ENCODE measurements around the gene SNX30.
"Not testable (repeated sequence)": the region's sequence is repeated elsewhere in the genome, so short reads cannot be mapped to it uniquely, and the experiment has no call there.

The SNX30 gene, protein sequence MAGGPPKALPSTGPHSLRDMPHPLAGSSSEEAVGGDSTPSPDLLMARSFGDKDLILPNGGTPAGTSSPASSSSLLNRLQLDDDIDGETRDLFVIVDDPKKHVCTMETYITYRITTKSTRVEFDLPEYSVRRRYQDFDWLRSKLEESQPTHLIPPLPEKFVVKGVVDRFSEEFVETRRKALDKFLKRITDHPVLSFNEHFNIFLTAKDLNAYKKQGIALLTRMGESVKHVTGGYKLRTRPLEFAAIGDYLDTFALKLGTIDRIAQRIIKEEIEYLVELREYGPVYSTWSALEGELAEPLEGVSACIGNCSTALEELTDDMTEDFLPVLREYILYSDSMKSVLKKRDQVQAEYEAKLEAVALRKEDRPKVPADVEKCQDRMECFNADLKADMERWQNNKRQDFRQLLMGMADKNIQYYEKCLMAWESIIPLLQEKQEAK

DNA sequence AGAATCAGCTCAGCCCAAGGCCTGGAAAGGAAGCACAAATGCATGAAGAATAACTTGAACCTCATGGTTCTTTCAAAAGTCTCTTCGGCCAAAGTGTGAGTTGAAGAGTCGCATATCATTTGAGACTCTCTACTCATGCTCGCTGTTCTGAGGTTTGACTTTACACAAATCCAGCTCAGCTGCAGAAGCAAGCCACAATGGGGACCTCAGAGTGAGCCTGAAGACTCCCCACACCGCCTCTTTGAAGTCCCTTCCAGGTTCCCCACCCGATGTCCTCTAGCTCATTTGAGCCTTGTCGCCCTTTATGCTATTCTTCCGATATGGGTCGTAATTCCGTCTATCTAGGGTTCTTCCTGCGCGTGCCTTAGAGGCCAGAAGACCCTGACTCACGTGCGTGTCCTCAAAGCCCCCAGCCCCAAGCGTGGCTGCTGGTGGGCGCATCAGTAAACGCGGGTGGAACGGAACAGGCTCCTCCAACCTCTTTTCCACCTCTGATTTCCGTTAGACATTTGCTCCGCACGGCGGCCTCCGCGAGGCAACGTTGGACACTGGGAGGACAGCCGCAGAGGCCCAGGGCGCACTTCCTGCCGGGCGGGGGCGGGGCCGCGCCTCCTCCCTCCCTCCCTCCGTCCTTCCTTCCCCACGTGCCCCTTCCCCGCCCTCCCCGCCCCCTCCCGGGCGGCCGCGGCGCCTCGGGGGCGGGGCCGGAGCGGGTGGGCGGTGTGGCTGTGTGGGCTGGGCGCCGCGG, at the start of gene SNX30:
Gene SNX30 (plus strand): TSS at position 745 of the 748 bp plus-strand sequence. CDS start 242 bp downstream, outside the sequence.
- peak; percentile 89 to 93 for DNase-seq

DNA sequence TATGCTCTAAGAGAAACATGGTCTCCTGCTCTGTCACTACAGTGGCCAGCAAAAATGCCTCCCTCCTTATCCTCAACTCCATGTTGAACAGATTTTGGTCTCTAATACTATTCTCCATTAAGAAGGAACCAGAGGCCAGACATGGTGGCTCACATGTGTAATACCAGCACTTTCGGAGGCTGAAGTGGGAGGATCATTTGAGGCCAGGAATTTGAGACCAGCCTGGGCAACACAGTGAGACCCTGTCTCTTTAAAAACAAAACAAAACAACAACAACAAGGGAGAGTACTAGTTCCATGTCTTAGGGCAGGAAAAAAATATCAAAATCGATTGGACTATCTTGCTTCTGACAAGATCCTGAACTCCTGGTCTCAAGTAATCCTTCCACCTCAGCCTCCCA, 47.3 kb upstream of the SNX30 start:
- no peak for DNase-seq

DNA sequence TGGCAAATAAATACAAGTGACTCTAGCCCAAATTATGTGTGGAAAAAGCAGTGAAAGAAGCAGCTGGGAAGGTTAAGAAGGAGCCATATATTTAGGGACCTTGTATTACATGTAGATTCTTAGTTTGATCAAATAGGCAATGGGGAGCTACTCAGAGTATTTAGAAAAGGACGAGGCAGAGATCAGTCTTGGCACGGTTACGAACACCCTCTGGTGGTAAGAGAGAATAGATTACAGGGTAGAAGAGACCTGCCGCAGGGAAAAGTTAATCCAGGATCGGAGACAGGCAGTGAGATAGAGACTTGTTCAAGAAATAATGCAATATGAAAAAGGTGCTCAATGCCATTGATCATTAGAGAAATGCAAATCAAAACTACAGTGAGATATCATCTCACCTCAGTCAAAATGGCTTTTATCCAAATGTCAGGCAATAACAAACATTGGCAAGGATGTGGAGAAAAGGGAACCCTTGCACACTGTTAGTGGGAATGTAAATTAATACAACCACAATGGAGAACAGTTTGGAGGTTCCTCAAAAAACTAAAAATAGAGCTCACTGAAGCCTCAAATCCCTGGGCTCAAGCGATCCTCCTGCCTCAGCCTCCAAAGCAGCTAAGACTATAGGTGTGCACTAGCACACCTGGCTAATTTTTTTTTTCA, 44.7 kb upstream of the SNX30 start:
- DNase-seq, result peak; percentile 61 to 81

DNA sequence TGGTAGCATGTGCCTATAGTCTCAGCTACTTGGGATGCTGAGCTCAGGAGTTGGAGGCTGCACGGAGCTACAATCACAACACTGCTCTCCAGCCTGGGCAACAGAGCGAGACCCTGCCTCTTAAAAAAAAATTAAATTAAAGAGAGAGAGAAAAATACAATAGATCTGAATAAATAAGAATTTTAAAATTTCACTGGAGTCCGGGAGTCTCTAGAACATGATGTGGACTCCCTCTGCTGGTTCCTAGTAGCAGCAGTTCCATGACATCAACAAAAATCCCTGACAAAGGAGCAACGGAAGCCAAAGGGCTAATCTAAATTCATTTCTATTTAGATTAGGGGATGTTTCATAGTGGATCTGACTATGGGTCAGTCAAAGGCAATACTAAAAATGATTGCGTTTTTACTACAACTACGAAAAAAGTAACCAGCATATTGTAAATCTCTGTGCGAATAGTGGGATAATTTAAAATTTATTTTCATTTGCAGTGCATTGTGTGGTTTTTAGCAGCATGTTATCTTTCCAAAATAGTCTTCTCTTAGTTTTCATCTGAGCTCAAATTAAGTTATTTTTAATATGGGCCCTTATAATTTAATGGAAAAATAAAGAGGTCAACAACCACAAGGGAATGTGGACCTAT, 39.4 kb upstream of the SNX30 start:
- peak; percentile 5 to 45 for DNase-seq

DNA sequence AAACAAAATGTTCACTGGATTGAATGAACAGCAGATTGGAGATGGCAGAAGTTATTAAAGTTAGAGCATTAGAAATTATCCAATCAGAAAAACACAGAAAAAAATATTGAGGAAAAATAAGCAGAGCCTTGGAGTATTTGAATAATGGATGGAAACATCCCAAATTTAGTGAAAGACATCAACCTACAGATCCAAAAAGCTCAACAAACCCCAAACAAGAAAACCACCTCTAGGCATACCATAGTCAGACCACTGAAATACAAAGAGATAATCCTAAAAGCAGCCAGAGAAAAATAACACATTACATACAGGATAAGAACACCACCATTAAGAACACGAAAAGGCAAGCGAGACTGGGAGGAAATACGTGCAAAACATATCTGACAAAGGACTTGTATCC, 37.9 kb upstream of the SNX30 start:
- no peak for DNase-seq

DNA sequence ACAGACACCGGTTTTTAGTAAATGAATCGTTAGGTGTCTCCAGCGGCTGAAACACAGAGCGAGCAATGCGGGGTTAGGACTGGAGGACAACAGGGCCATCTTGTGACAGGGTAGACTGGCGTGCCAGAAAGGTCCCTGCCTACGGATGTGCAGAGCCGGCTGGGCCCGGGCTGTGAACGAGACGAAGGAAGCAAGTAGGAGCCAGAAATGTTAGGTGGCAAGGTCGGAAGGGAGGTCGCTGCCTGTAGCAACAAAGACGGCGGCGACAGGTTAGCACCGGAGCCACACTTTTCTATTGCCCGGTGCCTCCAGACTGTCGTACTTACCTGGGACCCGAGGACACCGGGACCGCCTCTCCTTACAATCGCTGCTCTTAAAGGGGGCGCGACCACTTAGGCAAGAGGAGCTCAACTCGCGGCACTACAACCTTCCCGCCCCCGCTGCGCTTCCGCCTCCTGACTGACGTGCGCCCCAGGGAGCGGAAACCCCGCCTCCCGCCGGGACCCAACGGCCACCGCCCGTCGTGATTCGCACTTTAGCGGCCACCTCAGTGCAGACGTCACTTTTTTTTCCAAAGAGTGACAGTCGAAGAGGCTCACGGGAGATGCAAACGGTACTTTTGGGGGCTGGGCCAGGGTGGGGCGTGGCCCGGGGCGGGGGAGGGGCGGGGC, 32.8 kb upstream of the SNX30 start, which contains the start of gene INIP:
Gene INIP (minus strand): TSS at position 457 of the 671 bp plus-strand sequence. CDS start 1,632 bp downstream, outside the sequence.
- DNase-seq, result peak; percentile 99

DNA sequence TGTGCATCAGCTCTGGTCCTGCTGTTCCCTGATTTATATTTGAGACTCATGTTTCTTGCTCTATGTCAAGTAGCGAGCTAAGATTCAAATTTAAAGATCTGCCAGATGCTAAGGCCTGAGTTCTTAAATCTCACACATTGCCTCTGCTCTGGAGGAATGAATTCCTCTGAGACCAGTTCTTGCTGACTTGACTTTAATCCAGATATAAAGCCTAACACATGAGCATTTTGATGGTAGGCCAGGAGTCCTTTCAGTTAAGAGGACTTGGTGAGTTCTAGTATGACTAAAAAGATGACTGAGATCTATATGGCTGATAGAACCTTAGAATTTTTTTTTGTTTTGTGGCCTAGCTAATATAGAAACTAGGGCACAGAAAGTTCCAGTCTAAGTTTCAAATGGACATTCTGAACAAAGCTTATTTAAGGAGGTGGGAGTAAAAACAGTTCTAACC, 31.3 kb upstream of the SNX30 start:
- peak; percentile 47 to 90 for DNase-seq

DNA sequence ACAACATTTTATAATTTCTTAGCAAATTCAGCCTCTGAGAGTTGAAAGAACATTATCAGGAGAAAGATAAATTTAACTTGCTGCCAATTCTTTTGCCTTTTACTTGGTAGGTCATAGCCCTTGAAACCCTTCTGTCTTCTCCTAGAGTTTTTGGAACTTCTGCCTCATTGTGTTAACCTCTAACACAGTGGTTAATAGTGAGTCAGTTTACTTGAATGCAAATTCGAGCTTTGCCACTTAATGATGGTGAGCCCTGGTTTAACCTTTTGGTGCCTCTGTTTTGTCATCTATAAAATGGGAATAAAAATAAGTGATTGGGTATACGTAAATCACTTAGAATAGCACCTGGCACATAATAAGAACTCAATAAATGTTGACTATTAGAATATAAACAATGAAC, 30.9 kb upstream of the SNX30 start:
- no peak for DNase-seq

DNA sequence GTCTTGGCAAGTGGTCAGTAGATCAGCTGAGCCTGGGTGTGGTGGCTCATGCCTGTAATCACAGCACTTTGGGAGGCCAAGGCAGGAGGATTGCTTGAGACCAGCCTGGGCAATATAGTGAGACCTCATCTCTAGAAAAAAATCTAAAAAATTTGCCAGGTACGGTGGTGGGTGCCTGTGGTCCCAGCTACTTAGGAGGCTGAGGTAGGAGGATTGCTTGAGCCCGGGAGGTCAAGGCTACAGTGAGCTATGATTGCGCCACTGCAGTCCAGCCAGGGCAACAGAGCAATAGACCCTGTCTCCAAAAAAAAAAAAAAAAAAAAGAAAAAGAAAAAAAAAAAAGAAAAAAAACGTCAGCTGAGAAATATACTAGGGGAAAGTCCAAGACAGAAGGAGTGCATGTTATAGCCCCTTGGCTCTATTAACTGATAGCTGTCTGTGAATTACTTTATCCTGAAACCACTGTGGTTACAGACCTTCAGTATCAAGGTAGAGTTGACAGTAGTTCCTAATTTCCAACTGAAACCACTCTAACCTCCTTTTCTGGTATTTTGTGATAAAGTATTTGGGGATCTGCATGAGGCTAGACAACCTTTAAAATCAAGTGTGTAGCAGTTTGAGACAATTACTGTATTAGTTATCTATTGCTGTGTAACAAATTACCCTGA, 30.3 kb upstream of the SNX30 start:
- no peak for DNase-seq

DNA sequence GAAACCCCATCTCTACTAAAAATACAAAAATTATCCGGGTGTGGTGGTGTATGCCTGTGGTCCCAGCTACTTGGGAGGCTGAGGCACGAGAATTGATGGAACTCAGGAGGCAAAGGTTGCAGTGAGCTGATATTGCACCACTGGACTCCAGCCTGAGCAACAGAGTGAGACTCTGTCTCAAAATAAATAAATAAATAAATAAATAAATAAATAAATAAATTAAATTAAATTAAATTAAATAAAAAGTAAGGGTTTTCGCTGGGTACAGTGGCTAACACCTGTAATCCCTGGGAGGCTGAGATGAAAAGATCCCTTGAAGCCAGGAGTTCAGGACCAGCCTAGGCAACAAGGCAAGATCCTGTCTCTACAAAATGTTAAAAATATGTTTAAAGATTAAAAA, 27.8 kb upstream of the SNX30 start:
- DNase-seq, result not testable (repeated sequence)

DNA sequence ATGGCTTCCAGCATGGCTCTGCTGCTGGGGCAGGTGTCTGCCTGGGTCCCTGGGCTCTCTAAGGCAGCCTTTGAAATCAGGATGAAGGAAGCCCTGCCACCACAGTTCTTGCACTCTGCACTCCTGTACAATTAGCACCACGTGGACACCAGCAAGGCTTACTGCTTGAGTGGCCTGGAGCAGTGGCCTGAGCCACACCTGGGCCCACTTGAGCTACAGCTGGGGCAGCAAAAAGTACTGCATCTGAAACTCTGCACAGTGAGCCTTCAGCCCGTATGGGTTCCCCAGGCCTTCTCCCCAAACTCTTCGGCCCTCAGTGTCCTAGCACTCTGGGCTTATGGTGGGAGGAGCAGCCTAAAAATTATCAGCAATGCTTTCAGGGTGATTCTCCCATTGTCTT, 24.6 kb upstream of the SNX30 start:
- no peak for DNase-seq

DNA sequence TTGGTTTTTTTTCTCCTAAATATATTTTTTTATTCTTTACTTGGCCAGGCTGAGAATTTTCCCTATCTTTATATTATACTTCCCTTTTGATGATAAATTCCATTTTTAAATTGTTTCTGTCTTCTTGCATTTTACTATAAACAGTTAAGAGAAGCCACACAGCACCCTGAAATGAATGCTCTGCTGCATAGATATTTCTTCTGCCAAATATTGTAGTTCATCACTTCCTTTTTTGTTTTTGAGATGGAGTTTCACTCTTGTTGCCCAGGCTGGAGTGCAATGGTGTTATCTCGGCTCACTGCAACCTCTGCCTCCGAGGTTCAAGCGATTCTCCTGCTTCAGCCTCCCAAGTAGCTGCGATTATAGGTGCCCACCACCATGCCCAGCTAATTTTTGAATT, 24.1 kb upstream of the SNX30 start:
- no peak for DNase-seq

DNA sequence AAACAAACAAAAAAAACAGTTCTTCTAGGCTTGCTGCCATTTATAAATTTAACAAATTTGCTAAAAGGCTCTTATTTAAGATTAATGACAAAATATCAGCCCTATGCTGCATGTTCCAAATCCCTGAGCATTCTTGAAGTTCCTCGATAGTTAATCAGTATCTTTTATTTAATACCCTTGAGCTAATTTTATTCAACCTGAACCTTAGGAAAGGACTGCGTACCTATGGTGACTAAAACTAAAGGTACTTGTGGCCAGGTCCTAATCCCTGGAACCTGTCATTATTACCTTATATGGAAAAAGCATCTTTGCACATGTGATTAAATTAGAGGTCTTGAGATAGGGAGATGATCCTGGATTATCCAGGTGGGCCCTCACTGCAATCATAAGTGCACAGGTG, 22.2 kb upstream of the SNX30 start:
- no peak for DNase-seq

DNA sequence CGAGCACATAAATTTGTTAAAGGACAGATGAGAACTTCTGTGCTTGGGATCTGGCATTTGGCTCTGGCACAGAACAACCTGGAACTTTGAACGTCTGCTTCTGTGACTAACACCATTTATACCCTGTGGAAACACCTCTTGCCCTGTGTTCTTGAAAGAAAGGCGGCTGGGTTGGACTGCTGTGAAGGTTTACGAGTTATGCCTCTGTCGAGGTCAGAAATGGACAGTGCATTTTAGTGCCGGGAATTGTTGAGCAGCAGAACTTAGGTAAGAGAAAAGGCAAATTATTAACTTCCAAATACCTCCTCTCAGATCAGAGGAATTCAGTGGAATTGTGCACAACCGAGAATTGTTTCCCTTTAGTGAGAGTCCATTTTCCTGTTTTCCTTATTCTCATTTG, 18.6 kb upstream of the SNX30 start:
- DNase-seq, result no peak

DNA sequence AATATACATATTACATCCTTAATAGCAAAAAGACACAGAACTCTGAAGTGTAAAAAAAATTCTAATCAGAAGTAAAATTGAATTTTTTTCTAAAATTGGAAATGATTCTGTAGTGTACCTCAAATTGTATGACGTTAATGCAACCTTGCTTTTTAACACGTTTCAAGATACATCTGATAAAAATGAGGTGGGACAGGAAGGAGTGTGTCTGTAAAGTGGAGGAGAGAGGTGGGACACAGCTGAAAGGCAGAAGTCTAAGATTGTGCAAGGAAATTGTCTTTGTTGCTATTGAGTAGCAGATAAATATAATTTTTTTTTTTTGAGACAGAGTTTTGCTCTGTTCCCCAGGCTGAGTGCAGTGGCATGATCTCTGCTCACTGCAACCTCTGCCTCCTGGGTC, 15.7 kb upstream of the SNX30 start:
- no peak for DNase-seq

DNA sequence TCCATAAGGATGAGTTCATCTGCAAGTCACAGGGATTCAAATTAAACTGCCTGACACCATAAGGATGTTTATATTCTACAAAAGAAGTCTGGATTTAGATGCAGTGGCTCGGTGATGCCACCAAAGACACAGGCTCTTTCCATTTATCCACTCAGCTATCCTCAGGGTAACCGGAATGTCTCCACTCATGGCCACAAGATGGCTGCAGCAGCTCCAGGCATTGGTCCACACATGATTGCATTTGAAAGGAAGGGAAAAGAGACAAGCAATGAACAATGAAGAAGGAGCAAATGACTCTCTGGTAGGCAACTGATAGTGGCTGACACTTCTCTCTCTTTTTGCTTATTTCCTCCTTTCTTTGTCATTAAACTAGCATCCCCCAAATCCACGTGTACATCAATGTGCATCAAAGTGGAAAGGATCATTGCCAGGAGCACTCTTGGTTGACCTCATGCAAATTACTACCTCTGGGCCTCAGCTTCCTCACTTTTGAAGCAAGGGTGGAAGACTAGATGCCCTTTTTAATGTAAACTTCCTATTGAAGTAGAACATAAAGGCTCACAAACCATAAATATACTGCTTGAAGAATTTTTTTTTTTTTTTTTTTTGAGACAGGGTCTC, 7.2 kb upstream of the SNX30 start:
- DNase-seq, result no peak

DNA sequence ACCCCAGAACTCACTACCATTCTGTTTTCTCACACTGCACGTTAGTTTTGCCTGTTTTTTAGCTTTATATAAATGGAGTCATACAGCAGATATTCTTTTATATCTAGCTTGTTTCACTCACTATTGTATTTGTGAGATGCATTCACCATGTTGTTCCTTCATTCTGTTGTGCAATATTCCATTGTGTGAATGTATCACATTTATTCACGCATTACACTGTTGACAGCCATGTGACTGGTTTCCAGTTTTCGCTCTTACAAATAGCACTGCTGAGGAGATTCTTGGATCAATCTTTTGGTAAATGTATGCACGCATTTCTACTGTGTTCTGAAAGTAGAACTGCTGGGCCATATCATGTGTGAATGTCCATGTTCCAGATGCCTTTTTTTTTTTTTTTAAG, 6.4 kb upstream of the SNX30 start:
- DNase-seq, result no peak

DNA sequence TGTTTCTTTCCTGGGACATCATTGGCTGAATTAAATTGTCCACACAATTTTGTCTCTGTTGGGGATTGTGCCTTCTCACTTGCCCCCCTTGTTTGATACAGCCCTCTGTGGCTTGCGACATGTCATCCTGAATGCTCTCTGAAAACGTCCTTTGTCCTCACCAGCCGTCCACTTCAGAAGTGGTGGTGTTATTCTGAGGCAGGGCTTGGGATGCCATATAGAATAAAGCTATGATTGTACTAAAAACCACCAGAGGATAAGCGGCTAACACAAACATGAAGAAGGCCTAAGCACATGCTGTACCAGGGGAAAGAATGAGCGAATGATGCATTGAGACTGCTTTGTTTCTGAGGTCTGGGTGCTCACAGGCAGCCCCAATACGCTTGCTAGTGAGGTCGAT, 3.5 kb upstream of the SNX30 start:
- no peak for DNase-seq

DNA sequence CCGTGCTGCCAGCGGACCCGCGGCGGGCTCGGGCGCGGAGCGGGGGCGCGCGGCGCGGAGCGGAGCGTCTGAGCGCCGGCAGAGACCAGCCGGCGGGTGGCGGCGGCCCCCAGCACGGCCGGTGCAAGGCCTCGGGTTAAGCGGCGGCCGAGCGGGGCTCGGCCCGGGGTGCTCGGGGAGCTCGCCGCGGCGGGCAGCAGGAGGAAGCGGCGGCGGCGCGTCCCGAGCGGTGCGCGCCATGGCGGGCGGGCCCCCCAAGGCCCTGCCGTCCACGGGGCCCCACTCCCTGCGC, 150 bp downstream of the SNX30 start:
- no peak for DNase-seq

DNA sequence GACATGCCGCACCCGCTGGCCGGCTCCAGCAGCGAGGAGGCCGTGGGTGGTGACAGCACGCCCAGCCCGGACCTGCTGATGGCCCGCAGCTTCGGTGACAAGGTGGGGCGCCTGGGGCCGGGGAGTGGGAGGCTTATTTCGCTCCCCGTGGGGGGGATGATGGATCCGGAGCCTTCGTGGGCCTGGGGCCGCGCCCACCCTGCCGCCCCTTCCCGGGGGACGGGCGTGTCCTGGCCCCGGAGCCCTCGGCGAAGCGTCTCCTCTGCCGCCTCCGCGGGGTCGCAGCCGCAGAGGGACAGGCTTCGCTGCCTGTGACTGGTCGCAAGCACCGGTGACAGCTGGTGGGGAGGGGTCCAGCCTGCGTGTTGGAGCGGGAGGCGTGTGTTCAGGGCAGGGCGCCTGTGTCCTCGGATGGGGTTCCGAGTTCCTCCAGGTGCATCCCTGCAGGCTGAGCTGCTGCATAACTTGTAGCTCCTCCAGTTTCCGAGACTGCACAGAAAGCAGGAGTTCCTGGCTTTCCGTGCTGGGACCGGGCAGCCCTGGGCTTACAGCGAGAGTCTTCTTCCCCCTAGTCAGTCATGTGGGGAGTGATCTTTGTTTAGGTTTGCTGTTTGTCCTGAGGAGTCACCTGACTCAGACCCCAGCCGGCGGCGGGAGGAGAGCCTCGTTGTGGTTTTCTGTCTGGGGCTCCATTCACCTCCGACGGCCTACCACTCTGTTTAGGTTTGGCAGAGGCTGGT, 666 bp downstream of the SNX30 start:
- peak; percentile 74 to 93 for DNase-seq
